Neural cell (in vitro differentiated cells): Measurements from ENCODE around the gene TMEM266. TPM values are rescaled to one million over a fixed set of nuclear protein-coding genes. Genes with fewer than 3 reads are reported as not detected.

ENCODE experiments used
- H2AFZ ChIP-seq: fragments of 200-600, 300-800 bp; sonication (generic), shearing (Covaris generic); 2 replicates; pipeline ENCODE4 v1.6.0; 2014; ENCODE audit warnings: low read depth, mild to moderate bottlenecking, antibody characterized with exemption, low read length, moderate library complexity
- H3F3A ChIP-seq: fragments of 200-600 bp; shearing (Covaris generic); 2 replicates; pipeline ENCODE4 v1.6.1; 2016; ENCODE audit warnings: mild to moderate bottlenecking, moderate library complexity, mixed read lengths, antibody characterized with exemption, low read length; ENCODE audit not compliant: insufficient read depth, poor library complexity, severe bottlenecking
- H3K27ac ChIP-seq: fragments of 200-600, 300-800 bp; sonication (generic), shearing (Covaris generic); 2 replicates; pipeline ENCODE4 v1.5.1; 2014; ENCODE audit warnings: mild to moderate bottlenecking, low read length, moderate library complexity
- H3K27me3 ChIP-seq: fragments of 300-800, 200-600 bp; sonication (generic), shearing (Covaris generic); 2 replicates; pipeline ENCODE4 v1.6.0; 2014; ENCODE audit warnings: mild to moderate bottlenecking, low read depth, low read length, moderate library complexity; ENCODE audit not compliant: insufficient read depth
- H3K36me3 ChIP-seq: fragments of 300-800, 200-600 bp; sonication (generic), shearing (Covaris generic); 2 replicates; pipeline ENCODE4 v1.5.1; 2014; ENCODE audit warnings: mild to moderate bottlenecking, antibody characterized with exemption, low read length, moderate library complexity; ENCODE audit not compliant: insufficient read depth
- H3K4me2 ChIP-seq: fragments of 300-800, 200-600 bp; sonication (generic), shearing (Covaris generic); 2 replicates; pipeline ENCODE4 v1.6.0; 2014; ENCODE audit warnings: mild to moderate bottlenecking, low read length
- H3K4me3 ChIP-seq: fragments of 300-800, 200-600 bp; sonication (generic), shearing (Covaris generic); 2 replicates; pipeline ENCODE4 v1.5.1; 2014; ENCODE audit warnings: mild to moderate bottlenecking, low read length, moderate library complexity
- H3K79me2 ChIP-seq: fragments of 200-600 bp; shearing (Covaris generic); replicated peaks from 2 replicates; pipeline ENCODE4 v1.6.0; 2014; ENCODE audit warnings: mild to moderate bottlenecking, low read length, moderate library complexity; ENCODE audit not compliant: insufficient read depth
- H3K9ac ChIP-seq: fragments of 300-800, 200-600 bp; sonication (generic), shearing (Covaris generic); 2 replicates; pipeline ENCODE4 v1.6.1; 2016; ENCODE audit warnings: mild to moderate bottlenecking, low read length, mixed read lengths
- H3K9me2 ChIP-seq: fragments of 200-600 bp; shearing (Covaris generic); 2 replicates; pipeline ENCODE4 v1.6.1; 2016; ENCODE audit warnings: mild to moderate bottlenecking, low read length, mixed read lengths; ENCODE audit not compliant: insufficient read depth
- H3K9me3 ChIP-seq: fragments of 200-600, 300-800 bp; sonication (generic), shearing (Covaris generic); 2 replicates; pipeline ENCODE4 v1.6.1; 2016; ENCODE audit warnings: mild to moderate bottlenecking, mixed run types, low read length, moderate library complexity, mixed read lengths
- H4K20me1 ChIP-seq: fragments of 200-600 bp; shearing (Covaris generic); 2 replicates; pipeline ENCODE4 v1.6.1; 2016; ENCODE audit warnings: mild to moderate bottlenecking, mixed run types; ENCODE audit not compliant: insufficient read depth
- CTCF ChIP-seq: fragments of 450-650 bp; IDR thresholded peaks from 2 replicates; pipeline ENCODE4 v1.5.1; 2014; ENCODE audit warnings: antibody characterized with exemption, mild to moderate bottlenecking, moderate library complexity; ENCODE audit not compliant: poor library complexity, severe bottlenecking
- EP300 ChIP-seq: fragments of 450-650 bp; conservative IDR thresholded peaks from 2 replicates; pipeline ENCODE4 v1.6.1; 2014; ENCODE audit warnings: antibody characterized with exemption, mild to moderate bottlenecking, moderate library complexity; ENCODE audit not compliant: poor library complexity, severe bottlenecking
- EZH2 ChIP-seq: fragments of 200-600, 300-800 bp; shearing (Covaris generic), sonication (generic); IDR thresholded peaks from 2 replicates; pipeline ENCODE4 v1.6.1; 2014; ENCODE audit warnings: antibody characterized with exemption, low read length, borderline replicate concordance, mild to moderate bottlenecking; ENCODE audit not compliant: insufficient read depth, poor library complexity, severe bottlenecking
- MXI1 ChIP-seq: fragments of 450-650 bp; conservative IDR thresholded peaks from 2 replicates; pipeline ENCODE4 v1.6.1; 2014; ENCODE audit warnings: antibody characterized with exemption, mild to moderate bottlenecking; ENCODE audit not compliant: poor library complexity, severe bottlenecking
- POLR2AphosphoS5 ChIP-seq: IDR thresholded peaks from 2 replicates; pipeline ENCODE4 v1.6.1; 2012
- RAD21 ChIP-seq: fragments of 450-650 bp; conservative IDR thresholded peaks from 2 replicates; pipeline ENCODE4 v1.6.1; 2014; ENCODE audit warnings: antibody characterized with exemption, mild to moderate bottlenecking, moderate library complexity
- SMC3 ChIP-seq: fragments of 450-650 bp; conservative IDR thresholded peaks from 2 replicates; pipeline ENCODE4 v1.6.1; 2014; ENCODE audit warnings: antibody characterized with exemption, mild to moderate bottlenecking, moderate library complexity; ENCODE audit not compliant: poor library complexity
- TAF1 ChIP-seq: IDR thresholded peaks from 2 replicates; pipeline ENCODE4 v1.6.1; 2012; ENCODE audit warnings: low read depth
- polyA plus RNA-seq: library from polyadenylated mRNA; depleted of rRNA; stranded (reverse); fragments of >200 nt; gene quantifications from 2 replicates; pipeline ENCODE4 v1.2.3, GENCODE V29; 2014
- TF ChIP-seq, protein P1 (sequence below): IDR thresholded peaks from 2 replicates; pipeline ENCODE4 v1.6.1; 2012; ENCODE audit warnings: borderline replicate concordance

The TMEM266 gene
- polyA plus RNA-seq, 1 donor from 2014 or later, result 17.6 TPM

- Histone ChIP-seq H3K79me2 (no peaks in the 10 kb centered on the region), H3K4me3 (no peak overlapping the region), H3F3A (no peaks in the 10 kb centered on the region), H3K36me3 (no peaks in the 10 kb centered on the region), H3K9ac (no peak overlapping the region), H3K4me2 (no peak overlapping the region), H4K20me1 (no peaks in the 10 kb centered on the region), H2AFZ (no peak overlapping the region), H3K9me2 (no peaks in the 10 kb centered on the region), H3K27ac (no peak overlapping the region), H3K9me3 (no peaks in the 10 kb centered on the region), H3K27me3 (peaks cover 8% of the 10 kb centered on the region)
- no peak for TF ChIP-seq TAF1
- no peak for TF ChIP-seq EZH2
- TF ChIP-seq SMC3, result no peak
- TF ChIP-seq RAD21, result no peak
- TF ChIP-seq, protein P1, sequence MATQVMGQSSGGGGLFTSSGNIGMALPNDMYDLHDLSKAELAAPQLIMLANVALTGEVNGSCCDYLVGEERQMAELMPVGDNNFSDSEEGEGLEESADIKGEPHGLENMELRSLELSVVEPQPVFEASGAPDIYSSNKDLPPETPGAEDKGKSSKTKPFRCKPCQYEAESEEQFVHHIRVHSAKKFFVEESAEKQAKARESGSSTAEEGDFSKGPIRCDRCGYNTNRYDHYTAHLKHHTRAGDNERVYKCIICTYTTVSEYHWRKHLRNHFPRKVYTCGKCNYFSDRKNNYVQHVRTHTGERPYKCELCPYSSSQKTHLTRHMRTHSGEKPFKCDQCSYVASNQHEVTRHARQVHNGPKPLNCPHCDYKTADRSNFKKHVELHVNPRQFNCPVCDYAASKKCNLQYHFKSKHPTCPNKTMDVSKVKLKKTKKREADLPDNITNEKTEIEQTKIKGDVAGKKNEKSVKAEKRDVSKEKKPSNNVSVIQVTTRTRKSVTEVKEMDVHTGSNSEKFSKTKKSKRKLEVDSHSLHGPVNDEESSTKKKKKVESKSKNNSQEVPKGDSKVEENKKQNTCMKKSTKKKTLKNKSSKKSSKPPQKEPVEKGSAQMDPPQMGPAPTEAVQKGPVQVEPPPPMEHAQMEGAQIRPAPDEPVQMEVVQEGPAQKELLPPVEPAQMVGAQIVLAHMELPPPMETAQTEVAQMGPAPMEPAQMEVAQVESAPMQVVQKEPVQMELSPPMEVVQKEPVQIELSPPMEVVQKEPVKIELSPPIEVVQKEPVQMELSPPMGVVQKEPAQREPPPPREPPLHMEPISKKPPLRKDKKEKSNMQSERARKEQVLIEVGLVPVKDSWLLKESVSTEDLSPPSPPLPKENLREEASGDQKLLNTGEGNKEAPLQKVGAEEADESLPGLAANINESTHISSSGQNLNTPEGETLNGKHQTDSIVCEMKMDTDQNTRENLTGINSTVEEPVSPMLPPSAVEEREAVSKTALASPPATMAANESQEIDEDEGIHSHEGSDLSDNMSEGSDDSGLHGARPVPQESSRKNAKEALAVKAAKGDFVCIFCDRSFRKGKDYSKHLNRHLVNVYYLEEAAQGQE, result no peak
- TF ChIP-seq MXI1, result no peak
- no peak for TF ChIP-seq EP300
- TF ChIP-seq POLR2AphosphoS5, result no peak
- TF ChIP-seq CTCF, result no peak
Observed at GRCh38 chr15:76187163-76187562, 127.4 kb downstream of the TMEM266 start.

GRCh38 chr15:76189106-76189505, 129.3 kb downstream of the TMEM266 start:
- no peak overlapping the region for H3K4me3 ChIP-seq
- H3K4me2 ChIP-seq, result no peak overlapping the region
- no peaks in the 10 kb centered on the region for H3K9me3 ChIP-seq
- no peaks in the 10 kb centered on the region for H3K36me3 ChIP-seq
- no peak overlapping the region for H3K27ac ChIP-seq
- H3K79me2 ChIP-seq, result no peaks in the 10 kb centered on the region
- H4K20me1 ChIP-seq, result no peaks in the 10 kb centered on the region
- no peaks in the 10 kb centered on the region for H3K9me2 ChIP-seq
- TF ChIP-seq CTCF (no peak), POLR2AphosphoS5 (no peak), MXI1 (no peak), EP300 (no peak)
- H3F3A ChIP-seq, result no peaks in the 10 kb centered on the region
- H2AFZ ChIP-seq, result no peak overlapping the region
- no peak overlapping the region for H3K9ac ChIP-seq
- peaks cover 8% of the 10 kb centered on the region for H3K27me3 ChIP-seq
